Subcutaneous preadipocyte (primary cell): ENCODE data around the gene SF3B1. TPM values are rescaled to one million over a fixed set of nuclear protein-coding genes. Genes with fewer than 3 reads are reported as not detected.

Experiments
- small RNA-seq: library from RNA; depleted of rRNA; stranded (forward); fragments of <200 nt; gene quantifications from one replicate; pipeline ENCODE3, GENCODE V24; 2012
- total RNA-seq: library from RNA; depleted of rRNA; stranded (reverse); fragments of >200 nt; gene quantifications from 2 replicates; pipeline ENCODE4 v1.2.3, GENCODE V29; 2012

Gene SF3B1
- total RNA-seq, result 166 and 176 TPM in 2 replicates

DNA sequence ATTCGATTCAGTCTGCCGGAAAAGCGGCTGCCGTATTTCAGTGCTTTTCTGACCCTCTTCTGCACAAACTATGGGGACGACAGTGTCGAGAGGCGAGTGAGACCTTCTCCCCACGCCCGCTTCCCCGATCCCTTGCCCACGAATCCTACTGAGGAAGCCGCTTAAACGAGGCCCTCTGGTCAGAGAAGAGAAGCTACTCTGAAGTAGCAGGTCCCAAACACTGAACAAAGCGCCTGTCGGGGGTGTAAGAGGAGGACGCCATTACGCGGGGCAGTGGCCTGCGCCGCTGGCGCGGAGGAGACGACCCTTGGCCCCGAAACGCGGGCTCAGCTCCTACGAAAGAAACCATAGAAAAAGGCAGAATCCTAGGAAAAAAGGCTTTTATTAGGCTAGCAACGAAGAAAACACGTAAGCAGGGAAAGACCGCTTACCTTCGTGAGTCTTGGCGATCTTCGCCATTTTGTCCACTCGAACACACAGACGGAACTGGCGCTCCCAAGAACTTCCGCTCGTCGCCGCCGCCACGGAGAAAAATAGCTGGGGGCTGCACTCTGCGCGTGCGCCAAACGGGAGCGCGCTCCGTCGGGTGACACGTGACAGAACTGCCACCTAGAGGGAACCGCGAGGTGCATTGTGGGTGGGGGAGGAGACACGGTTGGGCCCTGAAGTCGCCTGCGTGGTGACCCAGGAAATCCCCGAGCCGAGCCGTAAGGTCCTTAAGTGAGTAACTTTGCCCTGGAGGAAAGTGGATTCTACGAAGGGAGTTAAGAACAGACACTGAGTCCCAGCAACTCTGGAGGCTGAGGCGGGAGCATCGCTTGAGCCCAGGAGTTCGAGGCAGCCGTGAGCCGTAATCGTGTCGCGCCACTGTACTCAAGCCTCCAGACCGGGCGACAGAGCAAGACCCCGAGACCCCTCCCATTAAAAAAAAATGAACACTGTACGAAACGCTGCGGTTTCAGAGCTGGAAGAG lies at the start of gene SF3B1:
TSS of gene SF3B1 (minus strand) at position 488 of the 973 bp plus-strand sequence. CDS start at position 459, 29 bp downstream.

GRCh38 chr2:197453123-197453913 lies 18.5 kb upstream of the SF3B1 start, which contains the start of gene COQ10B:
Gene COQ10B, plus strand, starts transcription at chr2:197453552. Its CDS starts 9 bp downstream, at chr2:197453561.

Small RNA genes within 50 kb of the gene (small RNA-seq; reads per million reads assigned to genes)
- not detected for gene RF00394
- not detected for gene RNU6-1029P

Other genes starting within 250 kb of the SF3B1 start
- 4.4 and 16.4 TPM in 2 replicates for gene ANKRD44, start 124.2 kb downstream of the SF3B1 start, total RNA-seq
- 20.6 and 27.2 TPM in 2 replicates for gene COQ10B, start 18.5 kb upstream of the SF3B1 start, total RNA-seq
- gene HSPD1, start 64.8 kb upstream of the SF3B1 start, total RNA-seq, result 282 and 312 TPM in 2 replicates
- gene HSPE1, start 65.4 kb upstream of the SF3B1 start, total RNA-seq, result 75.3 and 90.9 TPM in 2 replicates
- 26.4 and 27.6 TPM in 2 replicates for gene MOB4, start 81.0 kb upstream of the SF3B1 start, total RNA-seq
- gene RFTN2, start 240.6 kb upstream of the SF3B1 start, total RNA-seq, result 2.5 and 4.4 TPM in 2 replicates